Vagina (tissue), 2 donors: ENCODE data around the gene CPSF4L.

ENCODE experiments used
- POLR2A ChIP-seq, 2 donors: fragments of 450-650 bp; IDR thresholded peaks; one replicate each; pipeline ENCODE4 v1.6.1; 2017; ENCODE audit warnings: antibody characterized with exemption in 2 of 2, mild to moderate bottlenecking in 2 of 2, moderate library complexity in 2 of 2
- POLR2AphosphoS5 ChIP-seq, 2 donors: sonication (generic); formaldehyde crosslinking; IDR thresholded peaks; one replicate each; pipeline ENCODE4 v1.9.0; 2017; ENCODE audit warnings: antibody characterized with exemption in 2 of 2, mild to moderate bottlenecking in 2 of 2, low read depth in 1 of 2; ENCODE audit not compliant: insufficient read depth in 1 of 2
- TF ChIP-seq, protein P1 (sequence below), 3 experiments: fragments of 450-650 bp in 2 of 3; fragments of 200-600 bp in 1 of 3; sonication (generic) in 1 of 3; IDR thresholded peaks; one replicate each; pipeline ENCODE4 v1.5.1; 2017 to 2019; ENCODE audit warnings: antibody characterized with exemption in 3 of 3, mild to moderate bottlenecking in 2 of 3, moderate library complexity in 2 of 3

DNA sequence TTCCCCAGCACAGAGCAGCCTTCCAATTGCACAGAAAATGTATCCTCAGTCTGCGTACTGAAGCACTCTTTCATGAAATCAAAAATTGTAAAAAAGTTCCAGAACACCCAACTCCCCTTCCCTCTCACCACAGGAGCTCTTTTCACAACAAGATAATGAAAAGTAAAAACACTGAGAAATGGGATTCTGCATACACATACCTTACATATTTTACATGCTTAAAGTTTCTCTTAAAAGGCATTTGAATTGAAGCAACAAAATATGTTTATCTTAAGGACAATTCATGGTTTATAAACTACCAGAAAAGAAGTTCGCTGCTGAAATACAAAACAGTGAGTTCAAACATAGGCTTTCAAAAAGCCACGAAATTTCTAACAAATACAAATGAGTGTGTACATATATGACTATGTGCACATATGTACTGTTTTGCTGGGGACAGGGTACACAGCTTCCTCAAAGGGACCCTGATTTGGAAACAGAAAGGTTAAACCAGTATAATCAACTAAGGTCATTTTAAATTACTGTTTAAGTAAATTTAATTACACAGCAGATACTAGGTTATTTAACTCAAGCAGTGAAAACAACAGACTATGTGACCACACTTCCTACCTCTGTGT, 35.0 kb downstream of the CPSF4L start:
- TF ChIP-seq, protein P1, sequence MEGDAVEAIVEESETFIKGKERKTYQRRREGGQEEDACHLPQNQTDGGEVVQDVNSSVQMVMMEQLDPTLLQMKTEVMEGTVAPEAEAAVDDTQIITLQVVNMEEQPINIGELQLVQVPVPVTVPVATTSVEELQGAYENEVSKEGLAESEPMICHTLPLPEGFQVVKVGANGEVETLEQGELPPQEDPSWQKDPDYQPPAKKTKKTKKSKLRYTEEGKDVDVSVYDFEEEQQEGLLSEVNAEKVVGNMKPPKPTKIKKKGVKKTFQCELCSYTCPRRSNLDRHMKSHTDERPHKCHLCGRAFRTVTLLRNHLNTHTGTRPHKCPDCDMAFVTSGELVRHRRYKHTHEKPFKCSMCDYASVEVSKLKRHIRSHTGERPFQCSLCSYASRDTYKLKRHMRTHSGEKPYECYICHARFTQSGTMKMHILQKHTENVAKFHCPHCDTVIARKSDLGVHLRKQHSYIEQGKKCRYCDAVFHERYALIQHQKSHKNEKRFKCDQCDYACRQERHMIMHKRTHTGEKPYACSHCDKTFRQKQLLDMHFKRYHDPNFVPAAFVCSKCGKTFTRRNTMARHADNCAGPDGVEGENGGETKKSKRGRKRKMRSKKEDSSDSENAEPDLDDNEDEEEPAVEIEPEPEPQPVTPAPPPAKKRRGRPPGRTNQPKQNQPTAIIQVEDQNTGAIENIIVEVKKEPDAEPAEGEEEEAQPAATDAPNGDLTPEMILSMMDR (IDR thresholded peaks at IDR 0.05) = no peak
- TF ChIP-seq POLR2AphosphoS5 (IDR thresholded peaks at IDR 0.05; ENCODE audit: insufficient read depth in 1 of 2, low read depth in 1 of 2) = no peak
- TF ChIP-seq POLR2A (IDR thresholded peaks at IDR 0.05) = no peak
